HEK293T (cell line): ENCODE measurements around the gene GNLY.
"Not testable (repeated sequence)": the region's sequence is repeated elsewhere in the genome, so short reads cannot be mapped to it uniquely, and the experiment has no call there.

Source experiments
- CTCF ChIA-PET: fragments of 350-600 bp; formaldehyde crosslinking; extraction: SDS; loops from one replicate; lab custom pipeline; 2021; ENCODE audit warnings: antibody characterized with exemption, inconsistent platforms; lab: Yijun Ruan, JAX
- POLR2A ChIA-PET: fragments of 350-600 bp; formaldehyde crosslinking; extraction: SDS; loops from one replicate; lab custom pipeline; 2020; ENCODE audit warnings: antibody characterized with exemption, inconsistent platforms; lab: Yijun Ruan, JAX
- DNase-seq: peaks from one replicate; pipeline ENCODE4 v3.0.0; 2012; ENCODE audit warnings: mixed read lengths; ENCODE audit errors: extremely low spot score
- ARNT ChIP-seq: fragments of 450-650 bp; IDR thresholded peaks from 2 replicates; pipeline ENCODE4 v1.6.1; 2017; ENCODE audit warnings: mild to moderate bottlenecking
- BHLHE40 ChIP-seq: fragments of 450-650 bp; IDR thresholded peaks from 2 replicates; pipeline ENCODE4 v1.6.1; 2016; ENCODE audit warnings: mild to moderate bottlenecking, moderate library complexity, borderline replicate concordance
- CTBP1 ChIP-seq: fragments of 450-650 bp; IDR thresholded peaks from 2 replicates; pipeline ENCODE4 v1.6.1; 2016; ENCODE audit warnings: borderline replicate concordance
- ELF4 ChIP-seq: fragments of 450-650 bp; IDR thresholded peaks from 2 replicates; pipeline ENCODE4 v1.6.1; 2017; ENCODE audit warnings: antibody characterized with exemption
- FOXA1 ChIP-seq: fragments of 450-650 bp; IDR thresholded peaks from 2 replicates; pipeline ENCODE4 v1.6.1; 2016; ENCODE audit warnings: mild to moderate bottlenecking
- FOXK2 ChIP-seq: fragments of 450-650 bp; IDR thresholded peaks from 2 replicates; pipeline ENCODE4 v1.6.1; 2016; ENCODE audit warnings: mild to moderate bottlenecking
- FOXM1 ChIP-seq: fragments of 450-650 bp; IDR thresholded peaks from 2 replicates; pipeline ENCODE4 v1.6.1; 2017; ENCODE audit warnings: mild to moderate bottlenecking, borderline replicate concordance
- HDGF ChIP-seq: fragments of 450-650 bp; IDR thresholded peaks from 2 replicates; pipeline ENCODE4 v1.6.1; 2017; ENCODE audit warnings: antibody characterized with exemption, borderline replicate concordance
- L3MBTL2 ChIP-seq: fragments of 450-650 bp; conservative IDR thresholded peaks from 2 replicates; pipeline ENCODE4 v1.6.1; 2016; ENCODE audit warnings: mild to moderate bottlenecking
- LEF1 ChIP-seq: fragments of 450-650 bp; IDR thresholded peaks from 2 replicates; pipeline ENCODE4 v1.6.1; 2017; ENCODE audit warnings: mild to moderate bottlenecking, borderline replicate concordance
- NFRKB ChIP-seq: fragments of 450-650 bp; IDR thresholded peaks from 2 replicates; pipeline ENCODE4 v1.6.1; 2016; ENCODE audit warnings: mild to moderate bottlenecking, moderate library complexity
- SP1 ChIP-seq: fragments of 450-650 bp; IDR thresholded peaks from 2 replicates; pipeline ENCODE4 v1.6.1; 2017
- SUZ12 ChIP-seq: fragments of 450-650 bp; IDR thresholded peaks from 2 replicates; pipeline ENCODE4 v1.6.1; 2016; ENCODE audit warnings: mild to moderate bottlenecking
- TARDBP ChIP-seq: fragments of 450-650 bp; IDR thresholded peaks from 2 replicates; pipeline ENCODE4 v1.6.1; 2016
- ZNF384 ChIP-seq: fragments of 450-650 bp; IDR thresholded peaks from 2 replicates; pipeline ENCODE4 v1.6.1; 2016
- TF ChIP-seq, protein P1 (sequence below): fragments of 450-650 bp; IDR thresholded peaks from 2 replicates; pipeline ENCODE4 v1.6.1; 2016

GNLY gene

DNA sequence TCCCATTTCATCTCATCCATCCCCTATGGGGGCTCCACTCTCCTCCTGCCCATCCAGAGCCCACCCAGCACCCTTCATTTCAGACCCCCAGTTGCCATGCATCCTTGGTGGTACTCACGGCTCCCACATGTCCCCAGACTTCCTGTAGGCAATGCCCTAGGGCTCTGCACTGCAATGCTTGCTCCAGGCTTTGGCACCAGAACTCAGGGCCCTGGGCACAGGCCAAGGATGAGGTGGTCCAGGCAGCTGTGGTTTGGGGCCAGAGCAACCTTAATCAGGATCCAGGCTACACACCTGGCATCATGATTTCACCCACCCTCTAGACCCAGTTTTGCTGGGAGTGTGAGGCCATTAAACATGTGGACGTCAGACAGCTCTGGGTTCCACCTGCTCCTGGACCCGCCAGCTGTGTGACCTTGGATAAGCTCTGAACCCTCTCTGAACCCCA is 26.6 kb upstream of the GNLY start:
- DNase-seq: no peak
- POLR2A ChIA-PET: no interaction called here
- CTCF ChIA-PET: no interaction called here
- no peak for TF ChIP-seq CTBP1
- TF ChIP-seq FOXM1: no peak
- TF ChIP-seq FOXK2: no peak
- no peak for TF ChIP-seq SUZ12
- no peak for TF ChIP-seq ARNT
- TF ChIP-seq BHLHE40: no peak
- TF ChIP-seq ELF4: no peak
- no peak for TF ChIP-seq TARDBP
- TF ChIP-seq, protein P1, sequence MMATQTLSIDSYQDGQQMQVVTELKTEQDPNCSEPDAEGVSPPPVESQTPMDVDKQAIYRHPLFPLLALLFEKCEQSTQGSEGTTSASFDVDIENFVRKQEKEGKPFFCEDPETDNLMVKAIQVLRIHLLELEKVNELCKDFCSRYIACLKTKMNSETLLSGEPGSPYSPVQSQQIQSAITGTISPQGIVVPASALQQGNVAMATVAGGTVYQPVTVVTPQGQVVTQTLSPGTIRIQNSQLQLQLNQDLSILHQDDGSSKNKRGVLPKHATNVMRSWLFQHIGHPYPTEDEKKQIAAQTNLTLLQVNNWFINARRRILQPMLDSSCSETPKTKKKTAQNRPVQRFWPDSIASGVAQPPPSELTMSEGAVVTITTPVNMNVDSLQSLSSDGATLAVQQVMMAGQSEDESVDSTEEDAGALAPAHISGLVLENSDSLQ: no peak
- TF ChIP-seq LEF1: no peak
- TF ChIP-seq HDGF: no peak
- TF ChIP-seq ZNF384: no peak
- TF ChIP-seq FOXA1: no peak
- no peak for TF ChIP-seq L3MBTL2
- no peak for TF ChIP-seq SP1
- no peak for TF ChIP-seq NFRKB

DNA sequence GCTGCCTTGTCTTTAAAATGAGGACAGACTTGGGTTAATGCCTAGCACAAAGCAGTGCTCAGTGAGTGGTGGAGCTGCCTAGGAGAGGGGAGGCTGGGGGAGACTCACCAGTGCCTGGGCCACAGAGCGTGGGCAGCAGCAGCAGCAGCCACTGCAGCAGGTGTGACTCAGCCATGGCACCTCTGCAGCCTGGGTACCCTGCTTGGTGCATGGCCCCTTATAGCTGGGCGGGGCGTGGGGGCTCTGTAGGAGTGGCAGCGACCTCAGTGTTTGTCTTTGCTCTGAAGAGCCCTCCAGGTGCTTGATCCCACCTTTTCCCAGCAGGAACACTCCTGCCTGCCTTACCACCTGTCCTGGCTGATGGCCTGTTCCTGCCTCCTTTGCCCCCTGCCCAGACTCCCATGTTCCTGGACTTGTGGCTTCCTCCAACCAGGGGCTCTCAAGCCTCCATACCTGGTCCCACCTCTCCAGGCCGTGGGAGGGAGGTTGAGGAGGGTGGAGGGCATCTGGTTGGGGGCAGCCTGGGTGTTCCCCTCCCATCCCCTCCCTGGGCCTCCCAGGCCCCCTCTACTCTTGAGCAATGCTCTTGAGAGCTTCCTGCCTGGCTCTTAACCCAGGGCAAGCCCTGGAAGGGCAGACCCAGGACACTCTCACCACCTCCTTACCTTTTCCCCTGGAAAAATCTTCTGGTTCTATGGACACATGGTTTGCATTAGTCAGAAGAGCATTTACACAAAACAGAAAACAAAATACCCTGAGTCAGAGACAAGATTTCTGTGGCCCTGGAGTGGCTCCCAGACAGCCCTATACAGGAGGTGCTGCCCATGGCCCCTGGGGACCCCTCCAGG is 25.9 kb upstream of the GNLY start, which contains the start of gene SFTPB:
Gene SFTPB, minus strand, starts transcription at position 191 of the 848 bp plus-strand sequence. Its CDS starts 16 bp downstream, at position 175.
- TF ChIP-seq ARNT (no peak), NFRKB (no peak), SUZ12 (no peak), TARDBP (no peak), LEF1 (no peak), BHLHE40 (no peak), L3MBTL2 (no peak), FOXM1 (no peak), FOXA1 (no peak), FOXK2 (no peak), ZNF384 (no peak), SP1 (no peak), CTBP1 (no peak), HDGF (no peak), ELF4 (no peak)
- TF ChIP-seq, protein P1: no peak
- no peak for DNase-seq
- POLR2A ChIA-PET: interaction anchor here (0.6 kb wide), 1 partner anchor 55 kb away, joined by 3 read pairs; no protein-coding TSS in a partner anchor
- CTCF ChIA-PET: interaction anchor here (0.6 kb wide), 1 partner anchor 260 kb away, joined by 3 read pairs; no protein-coding TSS in a partner anchor

DNA sequence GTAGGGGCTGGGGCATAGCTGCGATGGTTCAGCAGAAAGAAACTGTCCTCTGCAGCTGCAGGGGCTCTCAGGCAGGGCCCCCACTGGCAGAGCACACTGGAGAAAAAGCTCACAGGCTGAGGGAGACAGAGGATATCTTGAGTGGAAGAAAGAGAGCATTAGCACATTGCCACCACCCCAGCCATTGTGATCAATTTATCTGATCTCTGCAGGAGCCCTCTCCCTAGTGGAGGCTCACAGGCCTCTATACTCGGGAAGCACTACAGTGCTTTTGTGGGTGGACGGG is 25.4 kb upstream of the GNLY start:
- ChIA-PET POLR2A (interaction anchor here (0.6 kb wide), 1 partner anchor 55 kb away, joined by 3 read pairs; no protein-coding TSS in a partner anchor), CTCF (no interaction called here)

DNA sequence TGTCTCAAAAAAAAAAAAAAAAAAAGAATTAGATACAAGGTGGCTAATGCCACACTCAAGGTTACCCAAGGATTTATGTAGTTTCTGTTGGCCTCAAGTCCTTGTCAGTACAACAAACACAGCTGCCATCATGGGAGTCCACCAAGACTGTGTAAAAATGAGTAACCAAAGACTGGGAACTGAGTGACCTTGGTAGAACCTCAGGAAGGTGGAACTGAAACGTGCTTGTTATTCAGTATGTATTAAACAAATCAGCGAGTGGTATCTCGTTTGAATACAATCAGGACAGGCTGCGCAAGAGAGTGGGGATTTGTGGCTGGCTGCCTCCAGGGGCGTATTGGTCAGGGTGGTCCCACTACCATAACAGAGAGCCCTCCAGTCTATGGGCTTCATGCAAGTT is 24.6 kb upstream of the GNLY start:
- ChIA-PET CTCF (interaction anchor here (0.6 kb wide), 1 partner anchor 21 kb away, joined by 5 read pairs; no protein-coding TSS in a partner anchor), POLR2A (no interaction called here)
- DNase-seq: no peak
- TF ChIP-seq HDGF (no peak), FOXK2 (no peak), LEF1 (no peak), ZNF384 (no peak), FOXM1 (no peak), TARDBP (no peak), BHLHE40 (no peak), ARNT (no peak), SUZ12 (no peak), CTBP1 (no peak), FOXA1 (no peak), SP1 (no peak), L3MBTL2 (no peak), ELF4 (no peak)
- TF ChIP-seq, protein P1: no peak

More for the DNA sequence above, 25.4 kb upstream of the GNLY start:
- no peak for TF ChIP-seq LEF1
- no peak for TF ChIP-seq FOXA1
- TF ChIP-seq BHLHE40: no peak
- TF ChIP-seq, protein P1: no peak
- no peak for TF ChIP-seq ELF4
- TF ChIP-seq CTBP1: no peak
- no peak for TF ChIP-seq NFRKB
- no peak for TF ChIP-seq ARNT
- no peak for TF ChIP-seq TARDBP
- TF ChIP-seq FOXM1: no peak
- no peak for TF ChIP-seq SUZ12
- TF ChIP-seq SP1: no peak
- no peak for TF ChIP-seq FOXK2
- no peak for TF ChIP-seq HDGF
- TF ChIP-seq L3MBTL2: no peak
- TF ChIP-seq ZNF384: no peak
- no peak for DNase-seq

DNA sequence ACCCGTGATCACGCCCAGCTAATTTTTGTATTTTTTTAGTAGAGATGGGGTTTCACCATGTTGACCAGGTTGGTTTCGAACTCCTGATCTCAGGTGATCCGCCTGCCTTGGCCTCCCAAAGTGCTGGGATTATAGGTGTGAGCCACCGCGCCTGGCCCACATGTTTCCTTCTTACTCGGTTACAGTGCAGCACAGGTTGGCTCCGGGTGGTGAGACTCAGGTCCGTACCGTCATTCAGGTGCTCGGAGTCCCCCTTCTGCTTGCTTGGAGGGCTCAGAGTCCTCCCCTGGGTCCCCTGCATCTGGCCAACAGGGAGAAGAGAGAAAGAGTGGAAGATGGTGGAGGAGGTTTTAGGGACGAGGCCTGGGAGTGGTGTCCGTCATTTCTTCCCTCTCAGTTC is 23.7 kb upstream of the GNLY start:
- DNase-seq, CTCF ChIA-PET, POLR2A ChIA-PET: not testable (repeated sequence)
